ENCODE results near the gene MS4A1. TPM values are rescaled to one million over a fixed set of nuclear protein-coding genes. Genes with fewer than 3 reads are reported as not detected.
"Not testable (repeated sequence)": the region's sequence is repeated elsewhere in the genome, so short reads cannot be mapped to it uniquely, and the experiment has no call there.

The MS4A1 gene
- total and polyA plus RNA-seq, 2 of the 4 experiments (the other 2 are of a cell fraction) = not detected

DNA sequence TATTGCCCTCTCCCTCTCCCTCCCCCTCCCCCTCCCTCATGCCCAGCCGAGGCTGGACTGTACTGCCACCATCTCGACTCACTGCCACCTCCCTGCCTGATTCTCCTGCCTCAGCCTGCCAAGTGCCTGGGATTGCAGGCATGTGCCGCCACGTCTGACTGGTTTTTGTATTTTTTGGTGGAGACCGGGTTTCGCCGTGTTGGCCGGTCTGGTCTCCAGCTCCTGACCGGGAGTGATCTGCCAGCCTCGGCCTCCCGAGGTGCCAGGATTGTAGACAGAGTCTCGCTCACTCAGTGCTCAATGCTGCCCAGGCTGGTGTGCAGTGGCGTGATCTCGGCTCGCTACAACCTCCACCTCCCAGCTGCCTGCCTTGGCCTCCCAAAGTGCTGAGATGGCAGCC lies 54.0 kb downstream of the MS4A1 start:
- H4K5ac ChIP-seq (ENCODE audit: low read depth, low read length); H3K9me3 ChIP-seq (ENCODE audit: control insufficient read depth, insufficient read depth, low read length); H3K27me3 ChIP-seq (ENCODE audit: control insufficient read depth, insufficient read depth, low read length); H2BK20ac ChIP-seq (ENCODE audit: low read depth, low read length); H4K8ac ChIP-seq (ENCODE audit: low read depth in 2 of 2, low read length in 2 of 2); H2AFZ ChIP-seq (replicated peaks; ENCODE audit: low read length, poor library complexity); H4K91ac ChIP-seq (ENCODE audit: insufficient read depth, low read depth, low read length); H4K20me1 ChIP-seq (ENCODE audit: insufficient read depth, low read length); H2BK15ac ChIP-seq (ENCODE audit: low read depth, low read length); ATAC-seq (ENCODE audit: low read depth); H3K9ac ChIP-seq (ENCODE audit: low read depth, low read length); DNase-seq; H3K4ac ChIP-seq (ENCODE audit: low read depth, low read length); POLR2A ChIA-PET (ENCODE audit: unreplicated experiment); CTCF ChIA-PET; H3K36me3 ChIP-seq (ENCODE audit: control insufficient read depth, insufficient read depth, low read length); H3K14ac ChIP-seq (replicated peaks; ENCODE audit: low read depth, low read length); dilution Hi-C loops (cut with HindIII; ENCODE audit: low sequenced_read_pairs, unreplicated experiment); intact Hi-C loops (cut with micrococcal nuclease); H3K9me1 ChIP-seq (ENCODE audit: insufficient read depth, low read length); H3K4me3 ChIP-seq (ENCODE audit: insufficient read depth, low read depth, low read length); H3K23ac ChIP-seq (ENCODE audit: low read depth, low read length); H3K4me2 ChIP-seq (ENCODE audit: low read depth, low read length); H3K27ac ChIP-seq (ENCODE audit: insufficient read depth, low read length); H3K18ac ChIP-seq (ENCODE audit: low read depth, low read length); H2BK120ac ChIP-seq (ENCODE audit: low read depth, low read length); H3K56ac ChIP-seq (ENCODE audit: extremely low read depth, insufficient read depth, low read length); H2AK5ac ChIP-seq (ENCODE audit: low read depth, low read length); H2BK5ac ChIP-seq (ENCODE audit: low read depth, low read length, poor library complexity, severe bottlenecking); H3K4me1 ChIP-seq (ENCODE audit: control insufficient read depth, insufficient read depth, low read length); H3K79me1 ChIP-seq (ENCODE audit: low read depth in 1 of 2, low read length in 2 of 2); BruUV-seq (replicated peaks); H2AK9ac ChIP-seq (replicated peaks; ENCODE audit: low read depth, low read length, poor library complexity); in situ Hi-C loops (cut with MboI; ENCODE audit: low sequenced_read_pairs): not testable (repeated sequence)
- WGBS, 2 experiments (ENCODE audit: extremely low coverage in 2 of 2, insufficient read length in 1 of 2) = 72% methylated on average over 9 of the region's 15 CpGs; no CpG with 5 or more reads in 1 of the 2 experiments

DNA sequence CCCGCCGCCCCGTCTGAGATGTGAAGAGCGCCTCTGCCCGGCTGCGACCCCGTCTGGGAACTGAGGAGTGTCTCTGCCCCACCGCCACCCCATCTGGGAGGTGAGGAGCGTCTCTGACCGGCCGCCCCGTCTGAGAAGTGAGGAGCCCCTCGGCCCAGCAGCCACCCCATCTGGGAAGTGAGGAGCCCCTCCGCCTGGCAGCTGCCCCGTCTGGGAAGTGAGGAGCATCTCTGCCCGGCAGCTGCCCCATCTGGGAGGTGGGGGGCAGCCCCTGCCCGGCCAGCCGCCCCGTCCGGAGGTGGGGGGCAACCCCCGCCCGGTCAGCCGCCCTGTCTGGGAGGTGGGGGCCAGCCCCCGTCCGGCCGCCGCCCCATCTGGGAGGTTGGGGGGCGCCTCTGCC lies 54.6 kb downstream of the MS4A1 start:
- H3K4ac ChIP-seq (ENCODE audit: low read depth, low read length); ATAC-seq (ENCODE audit: low read depth); H3K9ac ChIP-seq (ENCODE audit: low read depth, low read length); H4K20me1 ChIP-seq (ENCODE audit: insufficient read depth, low read length); H3K4me1 ChIP-seq (ENCODE audit: control insufficient read depth, insufficient read depth, low read length); BruUV-seq (replicated peaks); H2BK15ac ChIP-seq (ENCODE audit: low read depth, low read length); H3K9me1 ChIP-seq (ENCODE audit: insufficient read depth, low read length); DNase-seq; CTCF ChIA-PET; H2BK5ac ChIP-seq (ENCODE audit: low read depth, low read length, poor library complexity, severe bottlenecking); dilution Hi-C loops (cut with HindIII; ENCODE audit: low sequenced_read_pairs, unreplicated experiment); in situ Hi-C loops (cut with MboI; ENCODE audit: low sequenced_read_pairs); H3K9me3 ChIP-seq (ENCODE audit: control insufficient read depth, insufficient read depth, low read length); H3K27ac ChIP-seq (ENCODE audit: insufficient read depth, low read length); H3K79me1 ChIP-seq (ENCODE audit: low read depth in 1 of 2, low read length in 2 of 2); H4K8ac ChIP-seq (ENCODE audit: low read depth in 2 of 2, low read length in 2 of 2); intact Hi-C loops (cut with micrococcal nuclease); H2BK20ac ChIP-seq (ENCODE audit: low read depth, low read length); H2AFZ ChIP-seq (replicated peaks; ENCODE audit: low read length, poor library complexity); H3K14ac ChIP-seq (replicated peaks; ENCODE audit: low read depth, low read length); H3K36me3 ChIP-seq (ENCODE audit: control insufficient read depth, insufficient read depth, low read length); H3K4me2 ChIP-seq (ENCODE audit: low read depth, low read length); H3K23ac ChIP-seq (ENCODE audit: low read depth, low read length); H4K91ac ChIP-seq (ENCODE audit: insufficient read depth, low read depth, low read length); H3K4me3 ChIP-seq (ENCODE audit: insufficient read depth, low read depth, low read length); H3K18ac ChIP-seq (ENCODE audit: low read depth, low read length); H4K5ac ChIP-seq (ENCODE audit: low read depth, low read length); H3K27me3 ChIP-seq (ENCODE audit: control insufficient read depth, insufficient read depth, low read length); H2BK120ac ChIP-seq (ENCODE audit: low read depth, low read length); H3K56ac ChIP-seq (ENCODE audit: extremely low read depth, insufficient read depth, low read length); H2AK9ac ChIP-seq (replicated peaks; ENCODE audit: low read depth, low read length, poor library complexity); POLR2A ChIA-PET (ENCODE audit: unreplicated experiment); H2AK5ac ChIP-seq (ENCODE audit: low read depth, low read length): not testable (repeated sequence)
- no CpG with 5 or more reads among the region's 28 CpGs for WGBS, 2 experiments (ENCODE audit: extremely low coverage in 2 of 2, insufficient read length in 1 of 2)
